ENCODE measurements around the gene SLC27A3.

Gene SLC27A3

GRCh38 chr1:153799566-153800465 is 24.6 kb downstream of the SLC27A3 start:
- no peak for DNase-seq

GRCh38 chr1:153800516-153800915 is 25.3 kb downstream of the SLC27A3 start:
- no peak for DNase-seq

GRCh38 chr1:153801028-153801625 is 25.9 kb downstream of the SLC27A3 start:
- no peak for DNase-seq

GRCh38 chr1:153801786-153802697 is 26.8 kb downstream of the SLC27A3 start:
- DNase-seq, result no peak

GRCh38 chr1:153803470-153804056 is 28.4 kb downstream of the SLC27A3 start:
- DNase-seq, result no peak

- no peak for DNase-seq
Measured at GRCh38 chr1:153804112-153804511, 28.9 kb downstream of the SLC27A3 start.

- no peak for DNase-seq
Measured at GRCh38 chr1:153805042-153805745, 30.0 kb downstream of the SLC27A3 start.

- no peak for DNase-seq
Measured at GRCh38 chr1:153805886-153806719, 30.9 kb downstream of the SLC27A3 start.

- no peak for DNase-seq
Measured at GRCh38 chr1:153816283-153816889, 41.2 kb downstream of the SLC27A3 start.

- DNase-seq, result no peak
Measured at GRCh38 chr1:153818876-153819275, 43.7 kb downstream of the SLC27A3 start.

GRCh38 chr1:153827168-153827964 is 52.2 kb downstream of the SLC27A3 start:
- DNase-seq, result no peak

Measured in NCI-H1092 (cell line).